HG02840 (cell line): ENCODE data around the gene CHMP2A.
"Not testable (repeated sequence)": the region's sequence is repeated elsewhere in the genome, so short reads cannot be mapped to it uniquely, and the experiment has no call there.

ENCODE experiments used
- ATAC-seq: cut with Tn5 transposase; IDR thresholded peaks from one replicate; pipeline ENCODE4 v1.9.1; 2021; ENCODE audit warnings: mild to moderate bottlenecking, moderate library complexity, moderate number of reproducible peaks; ENCODE audit not compliant: unreplicated experiment, low FRiP score

Gene CHMP2A

DNA sequence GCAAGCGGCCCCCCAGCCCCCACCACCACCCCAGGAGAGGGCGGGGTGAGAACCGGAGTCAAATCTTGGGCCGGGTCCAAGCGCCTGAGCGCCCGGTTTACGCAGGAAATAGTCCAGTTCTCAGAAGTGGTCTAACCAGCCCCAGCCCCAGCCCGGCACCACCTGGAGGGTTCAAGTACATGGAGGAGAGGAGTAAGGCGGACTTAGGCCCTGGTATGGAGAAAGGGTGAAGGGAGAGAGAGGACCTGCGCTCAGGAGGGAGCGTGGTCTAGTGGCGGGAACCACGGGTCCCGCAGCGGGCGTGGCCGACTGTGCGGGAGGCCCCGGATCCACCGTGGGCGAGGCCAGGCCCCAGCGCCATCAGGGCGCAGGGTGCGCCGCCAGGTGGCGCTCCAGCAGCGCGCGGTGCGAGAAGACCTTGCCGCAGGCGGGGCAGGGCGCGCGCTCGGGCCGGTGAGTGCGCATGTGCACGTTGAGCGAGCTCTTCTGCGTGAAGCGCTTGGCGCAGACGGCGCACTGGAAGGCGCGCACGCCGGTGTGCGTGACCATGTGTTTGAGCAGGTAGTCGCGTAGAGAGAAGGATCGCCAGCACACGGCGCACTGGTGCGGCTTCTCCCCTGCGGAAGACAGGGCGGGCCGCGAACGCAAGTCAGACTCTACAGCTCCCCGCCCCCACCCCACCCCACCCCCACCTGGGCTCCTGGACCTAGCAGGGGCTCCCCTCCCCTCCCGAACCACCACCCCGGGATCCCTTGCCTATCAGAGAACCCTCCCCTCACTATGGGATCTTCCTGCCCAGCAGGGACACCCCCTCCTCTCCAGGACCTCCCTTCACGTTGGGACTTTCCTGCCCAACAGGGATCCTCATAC is 41.0 kb downstream of the CHMP2A start:
- peak; percentile 60 for ATAC-seq

GRCh38 chr19:58513213-58513693 is 41.7 kb downstream of the CHMP2A start:
- no peak for ATAC-seq

GRCh38 chr19:58511353-58512208 is 43.3 kb downstream of the CHMP2A start, which contains the start of gene SLC27A5:
Gene SLC27A5, minus strand, starts transcription at chr19:58511992. Its CDS starts 37 bp downstream, at chr19:58511955.
- no peak for ATAC-seq

- no peak for ATAC-seq
These were observed 44.6 kb downstream of the CHMP2A start for GRCh38 chr19:58510084-58510862.

GRCh38 chr19:58509731-58510083 is 45.2 kb downstream of the CHMP2A start:
- no peak for ATAC-seq

DNA sequence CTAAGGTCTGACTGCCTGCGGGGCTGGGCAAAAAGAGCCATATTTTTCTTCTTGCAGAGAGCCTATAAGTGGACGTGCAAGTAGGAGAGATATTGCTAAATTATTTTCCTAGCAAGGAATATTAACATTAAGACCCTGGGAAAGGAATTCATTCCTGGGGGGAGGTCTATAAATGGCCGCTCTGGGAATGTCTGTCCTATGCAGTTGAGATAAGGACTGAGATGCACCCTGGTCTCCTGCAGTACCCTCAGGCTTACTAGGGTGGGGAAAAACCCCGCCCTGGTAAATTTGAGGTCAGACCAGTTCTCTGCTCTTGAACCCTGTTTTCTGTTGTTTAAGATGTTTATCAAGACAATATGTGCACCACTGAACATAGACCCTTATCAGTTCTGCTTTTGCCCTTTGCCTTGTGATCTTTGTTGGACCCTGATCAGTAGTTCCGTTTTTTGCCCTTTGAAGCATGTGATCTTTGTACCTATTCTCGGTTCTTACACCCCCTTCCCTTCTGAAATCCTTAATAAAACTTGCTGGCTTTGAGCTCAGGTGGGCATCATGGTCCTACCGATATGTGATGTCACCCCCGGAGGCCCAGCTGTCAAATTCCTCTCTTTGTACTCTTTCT is 47.2 kb downstream of the CHMP2A start:
- ATAC-seq = not testable (repeated sequence)
